CD4-positive, alpha-beta T cell (primary cell): Measurements from ENCODE around the gene FAM124B. TPM values are rescaled to one million over a fixed set of nuclear protein-coding genes. Genes with fewer than 3 reads are reported as not detected.

Experiments used
- ATAC-seq: fragments of 200-7000 bp; cut with Tn5 transposase; one replicate; pipeline ENCODE4 v1.10.0; 2022; ENCODE audit warnings: mild to moderate bottlenecking; ENCODE audit not compliant: poor library complexity
- CTCF ChIA-PET: fragments of 350-600 bp; sonication (Branson Sonifier 250); formaldehyde crosslinking; loops from one replicate; lab custom pipeline; 2021; ENCODE audit warnings: antibody characterized with exemption, inconsistent platforms; lab: Charles Lee
- POLR2A ChIA-PET: fragments of 350-600 bp; sonication (Branson Sonifier 250); formaldehyde crosslinking; loops from one replicate; lab custom pipeline; 2021; ENCODE audit warnings: antibody characterized with exemption, inconsistent platforms; lab: Charles Lee
- DNase-seq, 14 experiments: peaks; one replicate each; pipeline ENCODE4 v3.0.0-alpha.2; 2013 to 2020; ENCODE audit warnings: mixed read lengths in 2 of 14
- H3K27ac ChIP-seq, 2 donors: one replicate each; pipeline versions ENCODE4 v1.5.1 to v1.7.0; 2013; ENCODE audit warnings: low read length in 2 of 2, low read depth in 1 of 2, mild to moderate bottlenecking in 1 of 2
- H3K27me3 ChIP-seq, 2 experiments: 1 replicate in 1 of 2; 2 replicates in 1 of 2; pipeline versions ENCODE4 v1.6.1 to v1.7.0; 2013; ENCODE audit warnings: low read length in 2 of 2, control low read depth in 1 of 2, mild to moderate bottlenecking in 1 of 2, moderate library complexity in 1 of 2; ENCODE audit not compliant: insufficient read depth in 2 of 2, control insufficient read depth in 1 of 2
- H3K36me3 ChIP-seq: one replicate; pipeline ENCODE4 v1.6.1; 2013; ENCODE audit warnings: low read length, control low read depth; ENCODE audit not compliant: insufficient read depth
- H3K4me1 ChIP-seq: one replicate; pipeline ENCODE4 v1.6.1; 2013; ENCODE audit warnings: low read length, control low read depth; ENCODE audit not compliant: insufficient read depth
- H3K4me3 ChIP-seq: one replicate; pipeline ENCODE4 v1.5.1; 2013; ENCODE audit warnings: mild to moderate bottlenecking, low read length, moderate library complexity
- H3K9me3 ChIP-seq, 2 experiments: 1 replicate in 1 of 2; 2 replicates in 1 of 2; pipeline versions ENCODE4 v1.6.1 to v1.7.0; 2013; ENCODE audit warnings: low read length in 2 of 2, mild to moderate bottlenecking in 2 of 2, control low read depth in 1 of 2, moderate library complexity in 1 of 2; ENCODE audit not compliant: control insufficient read depth in 1 of 2, insufficient read depth in 1 of 2
- H3K27ac Mint-ChIP-seq: one replicate; pipeline ENCODE4 v1.8.0; 2020; ENCODE audit warnings: mixed read lengths
- H3K27me3 Mint-ChIP-seq: one replicate; pipeline ENCODE4 v1.8.0; 2021; ENCODE audit warnings: mixed read lengths
- H3K36me3 Mint-ChIP-seq: one replicate; pipeline ENCODE4 v1.8.0; 2021; ENCODE audit warnings: low read depth, mixed read lengths
- H3K4me1 Mint-ChIP-seq: one replicate; pipeline ENCODE4 v1.8.0; 2021; ENCODE audit warnings: low read depth, mixed read lengths
- H3K4me3 Mint-ChIP-seq: one replicate; pipeline ENCODE4 v1.8.0; 2020; ENCODE audit warnings: mild to moderate bottlenecking, mixed read lengths
- H3K9me3 Mint-ChIP-seq: one replicate; pipeline ENCODE4 v1.8.0; 2020; ENCODE audit warnings: mixed read lengths
- CTCF ChIP-seq: fragments of 200-600 bp; IDR thresholded peaks from one replicate; pipeline ENCODE4 v1.8.0; 2022; ENCODE audit warnings: antibody characterized with exemption, mild to moderate bottlenecking
- intact Hi-C, 2 experiments: fragments of 100-400 bp; cut with DNase I in 1 of 2; cut with micrococcal nuclease in 1 of 2; formaldehyde crosslinking; loops; one replicate each; pipeline versions ENCODE4 v1.15.1 to v1.9.0; 2023 to 2025; cut with DNase I, micrococcal nuclease
- polyA plus RNA-seq, 2 donors: library from polyadenylated mRNA; unstranded; fragments of 120-200 nt; gene quantifications; one replicate each; pipeline ENCODE4 v1.2.1, GENCODE V29; 2013
- total RNA-seq, 174 experiments: library from RNA in 2 of 174; stranded (reverse) in 2 of 174; gene quantifications; one replicate each; pipeline ENCODE4 v1.2.3 and lab custom pipeline; 2021 to 2026

Gene FAM124B
- total RNA-seq (1 to 10 TPM; 1.1 to 1.3 TPM), total RNA-seq (lab: John Stamatoyannopoulos, UW) (0 to 3.5 (median 0.70) reads per million in 172 experiments)
- 0.78 TPM for polyA plus RNA-seq (2013, experiment 1 of 2)
- 0.79 TPM for polyA plus RNA-seq (2013, experiment 2 of 2)

- Histone ChIP-seq H3K36me3 (no peaks in the 10 kb centered on the region), H3K4me1 (peaks cover 14% of the 10 kb centered on the region), H3K27ac (no peak within 1 kb of the TSS), H3K9me3 (no peaks in the 10 kb centered on the region), H3K27me3 (peaks cover 0 to 8% of the 10 kb centered on the region in 2 experiments), H3K4me3 (peak within 1 kb of the TSS; percentile 48)
- TF ChIP-seq CTCF, result no peak
- ATAC-seq (peak; percentile 77), DNase-seq (peak in 9 of 14 experiments; percentile 6 to 76 (median 39))
- Mint-ChIP-seq H3K4me1 (peaks cover 19% of the 10 kb centered on the region), H3K9me3 (no peaks in the 10 kb centered on the region), H3K36me3 (no peaks in the 10 kb centered on the region), H3K27me3 (peaks cover 12% of the 10 kb centered on the region), H3K27ac (peak within 1 kb of the TSS; percentile 71), H3K4me3 (peak within 1 kb of the TSS; percentile 81)
- ChIA-PET CTCF (no interaction called here), POLR2A (no interaction called here)
- intact Hi-C loops, result no loop called here
Measured at GRCh38 chr2:224401641-224402342, at the start of gene FAM124B. Gene FAM124B, minus strand, starts transcription at chr2:224402107. Its CDS starts 339 bp downstream, at chr2:224401768.

GRCh38 chr2:224449212-224450147 lies 47.6 kb upstream of the FAM124B start:
- ChIA-PET CTCF (no interaction called here), POLR2A (no interaction called here)
- TF ChIP-seq CTCF, result peak; percentile 57
- H3K27ac ChIP-seq, result no peak overlapping the region
- Mint-ChIP-seq H3K4me3 (no peak overlapping the region), H3K9me3 (no peaks in the 10 kb centered on the region), H3K36me3 (no peaks in the 10 kb centered on the region), H3K4me1 (no peaks in the 10 kb centered on the region), H3K27me3 (peaks cover 21% of the 10 kb centered on the region), H3K27ac (no peak overlapping the region)
- no peak overlapping the region for H3K4me3 ChIP-seq
- ATAC-seq (no peak), DNase-seq (peak in 3 of 14 experiments; percentile 10 to 47 (median 33))
- no peaks in the 10 kb centered on the region for H3K36me3 ChIP-seq
- no peaks in the 10 kb centered on the region for H3K4me1 ChIP-seq
- H3K9me3 ChIP-seq, result no peaks in the 10 kb centered on the region
- H3K27me3 ChIP-seq, result no peaks in the 10 kb centered on the region
- intact Hi-C loops, result loop anchor here in 1 of 2 experiments (1.0 to 5.0 kb wide), 2 partner anchors 92 to 479 kb away; no protein-coding TSS in a partner anchor

- intact Hi-C loops, result loop anchor here in 1 of 2 experiments (5.0 kb wide), 1 partner anchor 91 kb away; no protein-coding TSS in a partner anchor
- peaks cover 30% of the 10 kb centered on the region for H3K27me3 Mint-ChIP-seq
- ATAC-seq, result no peak
- no peaks in the 10 kb centered on the region for H3K4me1 Mint-ChIP-seq
- TF ChIP-seq CTCF, result no peak
- no peak overlapping the region for H3K4me3 Mint-ChIP-seq
- H3K36me3 Mint-ChIP-seq, result no peaks in the 10 kb centered on the region
- Histone ChIP-seq H3K4me3 (no peak overlapping the region), H3K27ac (no peak overlapping the region), H3K36me3 (no peaks in the 10 kb centered on the region), H3K4me1 (no peaks in the 10 kb centered on the region), H3K9me3 (no peaks in the 10 kb centered on the region), H3K27me3 (peaks cover 5% of the 10 kb centered on the region in 2 experiments)
- H3K27ac Mint-ChIP-seq, result no peak overlapping the region
- CTCF ChIA-PET, result no interaction called here
- DNase-seq, result no peak
- POLR2A ChIA-PET, result interaction anchor here (1.0 kb wide), 1 partner anchor 84 kb away, joined by 3 read pairs; no protein-coding TSS in a partner anchor
- no peaks in the 10 kb centered on the region for H3K9me3 Mint-ChIP-seq
Measured at GRCh38 chr2:224448236-224448635, 46.3 kb upstream of the FAM124B start.
